GM19467 (cell line): ENCODE results near the gene TAF5L.
"Not testable (repeated sequence)": the region's sequence is repeated elsewhere in the genome, so short reads cannot be mapped to it uniquely, and the experiment has no call there.

Experiments
- ATAC-seq: cut with Tn5 transposase; IDR thresholded peaks from one replicate; pipeline ENCODE4 v1.9.1; 2021; ENCODE audit warnings: mild to moderate bottlenecking, moderate library complexity; ENCODE audit not compliant: unreplicated experiment

The TAF5L gene

GRCh38 chr1:229642970-229643369, 17.0 kb upstream of the TAF5L start:
- no peak for ATAC-seq

DNA sequence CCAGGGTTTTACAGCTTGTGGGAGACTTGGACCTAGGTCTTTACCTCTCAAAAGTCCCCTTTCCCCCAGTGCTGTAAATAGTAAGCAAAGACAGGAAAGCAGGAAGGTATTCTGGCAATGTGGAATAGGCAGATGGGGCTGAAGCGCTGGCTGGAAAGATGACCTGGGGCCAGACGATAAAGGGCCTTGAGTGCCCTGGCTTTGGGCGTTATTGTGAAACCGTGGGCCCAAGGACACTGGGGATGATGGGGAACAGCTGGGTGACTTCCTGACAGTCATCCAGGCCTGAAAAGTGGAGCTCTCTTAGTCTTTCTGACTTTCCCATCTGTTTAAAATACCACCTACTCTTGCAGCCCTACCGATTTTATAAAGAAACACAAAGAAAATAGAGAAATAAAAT, 16.5 kb upstream of the TAF5L start:
- ATAC-seq: no peak

GRCh38 chr1:229641306-229641705, 15.4 kb upstream of the TAF5L start:
- ATAC-seq: no peak

DNA sequence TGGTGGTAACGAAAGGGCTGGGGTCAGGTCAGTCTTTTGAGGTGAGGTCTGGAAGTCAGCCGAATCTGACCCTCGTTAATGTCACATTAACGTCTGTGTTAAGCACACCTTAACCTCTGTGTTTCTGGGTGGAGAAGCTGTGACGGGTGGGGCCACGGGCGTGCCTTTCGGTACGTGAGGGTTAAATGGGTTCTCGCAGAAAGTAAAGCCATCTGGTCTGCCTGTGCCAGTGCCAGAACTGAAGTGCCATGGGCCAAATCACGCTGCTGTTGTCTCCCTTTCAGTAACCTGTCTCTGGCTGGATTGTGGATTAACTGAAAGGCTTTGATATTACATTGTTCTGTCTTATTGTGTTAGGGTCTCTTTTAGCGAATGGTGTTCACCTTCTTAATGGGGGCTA, 14.5 kb upstream of the TAF5L start:
- ATAC-seq: no peak

- no peak for ATAC-seq
Observed at GRCh38 chr1:229637746-229638145, 11.8 kb upstream of the TAF5L start.

GRCh38 chr1:229636042-229636441, 10.1 kb upstream of the TAF5L start:
- ATAC-seq: no peak

DNA sequence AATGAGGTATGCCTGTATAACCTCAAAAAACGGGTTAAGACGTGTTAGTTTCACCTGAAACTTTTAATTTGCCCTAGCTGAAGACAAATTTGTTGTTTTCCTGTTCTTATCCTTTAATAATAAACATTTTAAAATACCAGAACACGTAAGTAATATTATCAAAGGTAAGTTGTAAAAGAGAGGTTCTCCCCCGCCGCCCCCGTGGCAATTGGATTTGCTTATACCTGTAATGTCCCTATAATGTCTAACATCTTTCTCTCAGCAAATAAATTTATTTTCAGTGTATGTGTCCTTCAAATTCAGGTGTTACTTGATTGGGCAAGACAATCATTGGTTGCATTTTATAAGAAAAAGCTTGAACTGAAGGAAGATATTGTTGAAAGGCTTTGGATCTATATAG, 6.0 kb upstream of the TAF5L start:
- no peak for ATAC-seq

DNA sequence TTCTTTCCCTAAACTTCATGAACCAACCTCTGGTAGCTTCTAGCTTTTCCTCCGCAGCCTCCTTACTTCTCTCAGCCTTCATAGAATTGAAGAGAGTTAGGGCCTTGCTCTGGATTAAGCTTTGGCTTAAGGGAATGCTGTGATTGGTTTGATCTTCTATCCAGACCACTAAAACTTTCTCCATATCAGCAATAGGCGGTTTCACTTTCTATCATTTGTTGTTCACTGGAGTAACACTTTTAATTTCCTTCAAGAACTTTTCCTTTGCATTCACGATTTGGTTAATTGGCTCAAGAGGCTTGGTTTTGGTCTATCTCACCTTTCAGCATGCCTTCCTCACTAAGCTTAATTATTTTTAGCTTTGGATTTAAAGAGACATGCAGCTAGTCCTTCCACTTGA, 5.2 kb upstream of the TAF5L start:
- no peak for ATAC-seq

- no peak for ATAC-seq
Observed at GRCh38 chr1:229629261-229629660, 3.3 kb upstream of the TAF5L start.

- ATAC-seq: no peak
Observed at GRCh38 chr1:229627003-229627402, 1.1 kb upstream of the TAF5L start.

- peak; percentile 29 for ATAC-seq
Observed at GRCh38 chr1:229625071-229625914, 629 bp downstream of the TAF5L start.

- ATAC-seq: no peak
Observed at GRCh38 chr1:229624521-229625070, 1.3 kb downstream of the TAF5L start.

DNA sequence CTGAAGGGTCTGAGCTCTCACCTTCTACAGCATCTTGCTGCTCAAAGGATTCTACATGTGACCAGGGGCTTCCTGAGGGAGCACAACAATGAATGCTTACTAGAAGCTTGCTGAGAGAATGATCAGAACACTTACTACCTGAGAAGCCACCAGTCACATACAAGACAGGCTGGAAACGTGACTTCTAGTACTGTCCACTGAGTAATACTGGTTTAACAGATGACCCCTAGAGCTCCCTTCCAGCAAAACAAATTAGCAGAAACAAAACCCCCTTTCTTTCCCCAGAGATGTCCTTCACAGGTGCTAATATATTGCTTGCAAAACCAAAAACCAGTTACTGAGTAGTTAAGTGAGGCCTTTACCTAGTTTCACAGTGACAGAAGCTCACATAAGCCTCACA, 2.1 kb downstream of the TAF5L start:
- ATAC-seq: no peak

DNA sequence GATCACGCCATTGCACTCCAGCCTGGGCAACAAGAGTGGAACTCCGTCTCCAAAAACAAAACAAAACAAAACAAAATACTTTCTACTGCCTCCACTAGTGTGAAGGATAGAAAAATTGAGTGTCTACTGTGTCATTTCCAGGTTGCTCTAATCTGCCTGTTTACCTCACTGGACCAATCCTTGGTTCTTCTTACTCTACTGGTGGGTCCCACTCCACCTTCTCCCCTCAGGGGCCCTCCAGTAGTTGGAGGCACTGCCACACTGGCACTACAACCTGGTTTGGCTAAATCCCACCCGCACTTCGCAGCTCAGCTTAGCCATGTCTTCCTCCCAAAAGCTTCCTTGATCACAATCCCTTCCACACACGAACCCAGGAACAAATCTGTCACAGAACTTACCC, 2.7 kb downstream of the TAF5L start:
- ATAC-seq: no peak

DNA sequence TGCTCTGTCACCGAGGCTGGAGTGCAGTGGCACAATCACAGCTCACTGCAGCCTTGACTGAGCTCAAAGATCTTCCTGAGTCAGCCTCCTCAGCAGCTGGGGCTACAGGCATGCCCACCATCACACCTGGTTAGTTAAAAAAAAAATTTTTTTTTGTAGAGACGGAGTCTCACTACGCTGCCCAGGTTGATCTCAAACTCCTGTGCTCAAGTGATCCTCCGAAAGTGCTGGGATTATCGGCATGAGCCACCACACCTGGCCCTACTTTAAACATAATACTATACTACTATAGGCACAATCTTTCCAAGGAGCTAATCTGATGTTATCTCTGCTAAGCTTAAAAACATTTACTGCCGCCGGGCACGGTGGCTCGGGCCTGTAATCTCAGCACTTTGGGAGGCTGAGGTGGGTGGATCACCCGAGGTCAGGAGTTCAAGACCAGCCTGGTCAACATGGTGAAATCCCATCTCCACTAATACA, 3.2 kb downstream of the TAF5L start:
- ATAC-seq: not testable (repeated sequence)

DNA sequence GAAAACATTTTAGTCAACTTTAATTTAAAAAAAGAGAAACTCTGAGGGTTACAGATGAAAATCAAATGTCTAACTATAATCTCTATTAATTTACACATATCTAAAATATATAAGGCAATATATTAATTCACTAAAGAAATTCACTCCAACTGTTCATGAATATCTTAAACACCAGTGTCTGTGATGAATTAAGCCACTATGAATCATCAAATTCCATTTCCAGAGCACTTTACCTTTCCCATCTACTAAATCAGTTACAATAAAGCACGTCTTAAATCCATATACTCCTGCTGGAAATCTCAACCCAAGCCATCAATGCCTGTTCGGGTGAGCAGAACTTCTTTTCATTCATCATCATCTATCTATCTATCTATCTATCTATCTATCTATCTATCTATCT, 4.3 kb downstream of the TAF5L start:
- ATAC-seq: no peak

DNA sequence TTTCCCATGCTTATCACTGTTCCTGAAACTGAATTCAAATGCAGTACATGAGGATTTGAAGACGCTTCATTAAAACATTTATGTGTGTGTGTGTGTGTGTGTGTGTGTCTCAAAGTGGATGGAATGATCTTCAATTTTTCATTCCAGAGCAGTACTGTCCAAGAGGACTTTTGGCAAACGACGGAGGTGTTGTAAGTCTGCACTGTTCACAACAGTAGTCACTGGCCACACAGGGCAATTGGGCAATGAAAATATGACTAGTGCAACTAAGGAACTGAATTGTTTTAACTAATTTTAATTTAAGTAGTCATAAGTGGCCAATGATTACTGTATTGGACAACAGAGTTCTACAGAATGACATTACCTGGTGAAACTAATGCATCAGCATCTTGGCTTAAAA, 5.0 kb downstream of the TAF5L start:
- ATAC-seq: no peak

DNA sequence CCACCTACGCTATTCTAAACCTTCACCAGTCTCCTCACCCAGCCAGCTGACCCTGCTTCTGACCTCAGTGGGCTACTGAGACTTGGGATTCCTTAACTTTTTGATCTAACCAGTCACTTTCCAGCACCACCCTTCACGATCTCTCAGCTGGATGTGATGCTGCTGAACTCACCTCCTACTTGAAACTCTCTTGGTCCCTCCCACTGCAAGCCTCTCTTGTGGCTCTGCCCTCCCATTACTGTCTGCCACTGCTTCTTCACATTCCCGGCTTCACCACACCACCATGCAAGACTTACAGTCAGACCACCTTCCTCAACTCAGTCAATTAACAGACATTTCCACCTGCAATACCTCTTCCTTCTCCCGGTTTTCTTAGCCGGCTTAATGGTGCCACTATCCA, 6.3 kb downstream of the TAF5L start:
- ATAC-seq: no peak

- ATAC-seq: no peak
Observed at GRCh38 chr1:229619002-229619401, 6.9 kb downstream of the TAF5L start.

- ATAC-seq: no peak
Observed at GRCh38 chr1:229617351-229618100, 8.4 kb downstream of the TAF5L start.

DNA sequence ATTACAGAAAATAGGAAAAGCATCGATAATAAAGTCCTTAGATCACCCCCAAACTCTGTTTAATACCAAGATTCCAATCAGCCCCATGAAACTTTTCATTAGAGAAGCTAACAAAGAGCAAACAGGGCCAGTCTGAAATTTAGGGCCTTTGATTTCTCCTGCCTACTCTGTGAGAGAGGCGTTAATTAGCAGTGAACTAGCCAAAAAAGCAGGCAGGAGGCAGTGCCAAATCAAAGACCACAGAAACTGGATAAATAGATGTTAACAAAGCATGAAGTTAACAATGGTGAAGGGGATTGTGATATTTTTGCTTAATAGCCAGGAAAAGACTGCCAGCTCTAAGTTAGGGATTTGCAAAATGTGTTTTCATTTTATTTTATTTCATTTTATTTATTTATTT, 11.2 kb downstream of the TAF5L start:
- ATAC-seq: no peak

GRCh38 chr1:229613938-229614337, 12.0 kb downstream of the TAF5L start:
- no peak for ATAC-seq
